GM21515 (cell line): ENCODE measurements around the gene SIKE1.
A peak's percentile ranks its signal among the peaks of the same experiment; 100 is the strongest.
"Not testable (repeated sequence)": the region's sequence is repeated elsewhere in the genome, so short reads cannot be mapped to it uniquely, and the experiment has no call there.

ENCODE experiments used
- ATAC-seq: cut with Tn5 transposase; IDR thresholded peaks from one replicate; pipeline ENCODE4 v1.9.1; 2021; ENCODE audit not compliant: unreplicated experiment

Gene SIKE1

DNA sequence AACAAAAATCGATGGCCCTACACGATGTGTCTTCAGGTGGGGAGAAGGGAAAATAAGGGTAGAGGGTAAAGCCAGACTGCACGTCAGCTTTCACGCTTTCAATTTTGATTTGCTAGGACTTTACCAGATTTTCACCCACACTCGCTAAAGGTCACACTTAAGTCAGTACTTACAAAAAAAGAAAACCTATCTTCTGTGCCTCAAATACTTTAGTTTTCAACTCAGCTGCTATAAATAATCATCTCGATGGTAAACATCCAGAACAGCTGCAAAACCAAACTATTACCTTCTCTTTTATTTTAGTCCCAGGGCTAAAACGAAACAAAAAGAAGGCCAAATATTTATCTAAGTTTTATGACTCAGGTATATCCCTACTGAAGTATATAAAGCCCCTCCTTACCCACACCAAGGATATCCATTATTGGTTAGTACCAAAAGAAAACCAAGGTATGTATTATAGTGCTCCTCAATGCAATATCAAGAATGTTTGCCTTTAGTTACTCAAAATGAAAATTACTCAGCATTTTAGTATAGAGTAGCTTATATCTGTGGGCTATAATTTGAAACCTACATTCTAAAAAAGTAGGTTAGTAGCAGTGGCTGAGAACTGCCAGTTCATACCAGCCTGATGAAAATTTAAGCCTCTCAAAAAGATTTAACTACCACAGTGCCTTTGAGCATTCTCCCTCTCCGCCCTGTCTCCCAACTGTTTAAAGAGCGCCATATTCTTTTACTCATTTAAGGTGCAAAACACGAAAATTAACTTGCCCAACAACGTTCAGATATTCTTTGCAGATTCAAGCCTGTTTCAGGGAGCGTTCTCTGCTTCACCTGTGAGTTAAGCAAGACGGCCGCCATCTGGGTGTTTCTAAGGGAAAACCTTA lies 24.2 kb downstream of the SIKE1 start:
- peak; percentile 33 for ATAC-seq

DNA sequence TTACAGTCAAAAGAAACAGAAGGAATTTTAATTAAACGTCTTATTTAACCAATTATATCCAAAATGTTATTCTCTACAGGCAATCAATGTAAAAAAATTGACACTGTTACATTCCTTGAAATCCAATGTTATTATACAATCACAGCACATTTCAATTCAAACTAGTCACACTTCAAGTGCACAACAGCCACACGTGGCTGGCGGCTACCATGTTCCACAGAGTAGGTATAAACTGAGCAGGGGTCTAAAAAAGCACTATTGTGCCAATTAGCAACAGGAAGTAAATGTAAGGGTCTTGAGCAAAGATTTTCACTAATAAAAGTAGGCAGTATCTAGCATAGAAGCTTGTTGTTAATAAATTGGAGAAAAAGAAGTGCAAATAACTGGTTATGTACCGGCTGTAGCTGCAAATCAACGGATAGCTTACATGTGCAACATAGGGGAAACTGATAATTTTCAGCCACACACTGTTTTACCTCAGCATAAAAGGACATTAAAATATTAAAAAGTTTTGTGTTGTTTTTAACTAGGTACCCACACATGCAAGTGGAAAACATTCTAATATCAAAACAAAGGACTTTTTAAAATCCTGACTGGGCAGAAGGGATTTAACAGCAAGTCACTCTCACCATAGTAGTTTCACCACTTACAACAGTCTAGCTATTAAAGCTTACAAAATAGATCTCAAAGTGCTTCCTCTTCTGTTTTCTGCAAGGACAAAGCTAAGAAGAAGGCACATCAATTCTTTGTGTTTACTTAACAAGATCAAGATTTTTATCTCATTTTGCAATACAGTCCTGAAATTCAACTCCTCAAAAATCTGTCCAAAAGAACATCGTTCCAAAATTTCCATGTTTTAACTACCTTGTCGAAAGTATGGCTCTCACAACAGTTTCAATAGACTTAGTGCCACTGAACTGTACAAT lies 25.2 kb downstream of the SIKE1 start:
- ATAC-seq = no peak

DNA sequence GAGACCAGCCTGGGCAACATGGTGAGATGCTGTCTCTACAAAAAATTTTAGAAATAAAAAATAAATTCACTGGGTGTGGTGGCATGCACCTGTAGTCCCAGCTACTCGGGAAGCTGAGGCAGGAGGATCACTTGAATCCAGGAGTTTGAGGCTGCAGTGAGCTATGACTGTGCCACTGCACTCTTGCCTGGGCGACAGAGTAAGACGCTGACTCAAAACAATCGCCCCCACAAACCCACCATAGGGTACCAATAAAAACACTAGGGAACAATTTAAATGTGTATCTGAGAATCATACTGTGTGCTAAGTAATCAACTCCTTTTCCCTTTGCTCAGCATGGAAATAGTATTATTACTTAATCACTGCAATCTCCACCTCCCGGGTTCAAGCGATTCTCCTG lies 26.8 kb downstream of the SIKE1 start:
- ATAC-seq = not testable (repeated sequence)

- ATAC-seq = no peak
These were observed 27.3 kb downstream of the SIKE1 start for GRCh38 chr1:114753143-114753542.

DNA sequence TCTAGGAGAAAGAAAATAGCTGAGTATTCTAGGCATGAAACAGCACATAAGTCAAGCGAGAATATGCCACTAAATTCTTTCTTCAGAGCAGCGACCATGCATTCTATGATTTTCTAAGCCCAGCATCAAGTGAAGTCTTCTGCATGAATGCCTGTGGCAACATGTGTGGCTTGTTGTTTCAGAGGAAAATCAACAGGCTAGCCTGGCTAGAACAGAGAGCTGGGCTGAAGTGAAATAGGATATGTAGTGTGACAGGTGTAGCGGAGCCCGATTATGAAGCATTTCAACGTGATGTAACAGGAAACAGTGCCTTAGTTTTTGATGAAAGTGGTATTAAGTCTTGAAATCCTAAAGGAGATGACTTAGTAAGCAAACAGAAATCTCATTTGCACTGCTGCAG lies 29.7 kb downstream of the SIKE1 start:
- ATAC-seq = no peak

DNA sequence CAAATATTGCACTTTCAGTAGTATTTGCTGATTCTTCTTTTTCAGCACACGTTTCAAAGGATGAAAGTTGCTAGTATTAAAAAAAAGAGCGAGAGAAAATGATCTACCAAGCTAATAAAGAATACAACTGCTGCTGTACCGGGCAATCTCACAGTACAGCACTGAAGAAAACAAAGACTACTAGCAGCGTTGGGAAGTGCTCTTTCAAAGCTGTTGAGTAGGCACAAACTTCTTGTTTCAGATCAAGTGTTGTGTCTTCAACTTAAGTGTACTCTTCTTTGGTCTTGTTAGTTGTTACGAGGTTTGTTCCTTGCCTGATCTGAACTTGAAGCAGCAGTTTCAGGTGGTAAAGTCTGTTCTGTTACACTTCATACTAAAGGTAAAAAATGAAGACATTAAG lies 30.6 kb downstream of the SIKE1 start:
- no peak for ATAC-seq

- no peak for ATAC-seq
These were observed 33.9 kb downstream of the SIKE1 start for GRCh38 chr1:114746450-114747121.

DNA sequence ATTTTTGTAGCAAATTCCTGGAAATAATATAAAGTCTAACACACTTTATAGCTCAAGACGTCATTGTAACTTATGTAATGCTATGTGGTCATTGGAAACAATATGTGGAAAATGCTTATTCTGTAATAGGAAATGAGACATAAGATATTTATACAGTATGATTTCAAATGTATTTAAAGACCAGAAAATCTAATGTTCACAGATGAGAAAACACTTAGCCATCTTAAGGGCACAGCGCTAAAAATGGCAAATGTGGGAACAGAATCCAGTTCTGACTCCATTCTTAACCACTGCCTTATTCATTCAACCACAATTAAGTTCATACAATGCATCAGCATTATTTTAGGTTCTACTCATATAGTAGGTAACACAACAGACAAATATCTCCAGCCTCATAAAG lies 35.2 kb downstream of the SIKE1 start:
- no peak for ATAC-seq

- ATAC-seq = no peak
These were observed 38.3 kb downstream of the SIKE1 start for GRCh38 chr1:114741963-114742746.

DNA sequence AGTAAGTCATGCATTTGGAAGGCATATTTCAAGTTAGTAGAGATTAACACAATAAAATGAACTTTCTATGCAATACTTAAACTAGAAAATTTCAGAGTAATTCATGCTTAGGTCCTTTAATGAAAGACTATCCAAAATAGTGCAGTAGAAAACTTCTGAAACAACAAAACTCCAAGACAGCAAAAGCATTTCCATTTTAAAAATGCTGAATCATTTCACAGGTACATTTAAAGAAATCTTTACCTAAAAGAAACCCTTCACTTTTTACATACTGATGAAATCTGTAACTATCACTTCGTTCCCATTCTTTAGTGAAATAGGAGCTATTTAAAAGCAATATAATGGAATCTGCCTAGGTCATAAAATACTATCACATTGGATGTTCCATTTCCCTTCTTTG lies 40.2 kb downstream of the SIKE1 start:
- no peak for ATAC-seq

DNA sequence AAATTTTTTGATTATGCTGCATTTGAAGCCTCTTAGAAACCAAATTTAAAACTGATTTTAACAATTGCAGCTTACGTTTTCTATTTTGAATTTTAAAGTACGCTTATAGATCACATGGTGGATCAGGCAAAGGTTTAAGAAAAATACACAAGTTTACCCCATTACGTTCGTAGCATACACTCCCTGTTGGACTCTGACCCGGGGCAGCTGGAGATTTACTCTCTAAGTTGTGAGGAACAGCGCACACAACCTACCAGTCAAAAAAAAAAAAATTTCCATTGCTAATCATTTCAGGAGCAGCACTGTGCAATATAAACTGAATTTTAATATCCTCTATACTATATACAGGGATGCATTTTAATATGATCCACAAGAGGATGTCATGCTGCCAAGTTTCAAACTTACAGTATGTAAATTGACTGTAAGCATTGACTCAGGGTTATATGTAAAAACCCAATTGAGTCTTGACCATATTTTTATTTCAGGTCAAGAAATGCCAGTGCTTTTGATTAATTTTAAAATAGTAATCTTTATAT lies 43.1 kb downstream of the SIKE1 start:
- no peak for ATAC-seq

DNA sequence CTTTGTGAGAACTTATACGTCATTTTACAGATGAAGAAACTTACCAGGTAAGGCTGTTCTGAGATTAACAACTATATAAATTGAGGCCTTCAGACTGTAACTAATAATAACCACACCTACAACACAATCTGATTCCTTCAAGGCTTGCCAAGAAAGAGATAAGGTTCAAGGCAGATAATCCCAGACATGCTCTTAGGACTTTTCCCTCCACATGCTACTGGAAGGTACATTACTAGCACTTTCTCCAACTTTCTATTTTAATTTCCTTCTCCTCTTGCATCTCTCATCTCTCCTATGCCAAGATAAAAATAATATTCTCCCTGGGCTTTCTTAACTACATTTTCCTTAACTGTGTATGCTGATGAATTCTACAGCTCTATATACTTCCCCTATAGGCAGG lies 45.0 kb downstream of the SIKE1 start:
- no peak for ATAC-seq

DNA sequence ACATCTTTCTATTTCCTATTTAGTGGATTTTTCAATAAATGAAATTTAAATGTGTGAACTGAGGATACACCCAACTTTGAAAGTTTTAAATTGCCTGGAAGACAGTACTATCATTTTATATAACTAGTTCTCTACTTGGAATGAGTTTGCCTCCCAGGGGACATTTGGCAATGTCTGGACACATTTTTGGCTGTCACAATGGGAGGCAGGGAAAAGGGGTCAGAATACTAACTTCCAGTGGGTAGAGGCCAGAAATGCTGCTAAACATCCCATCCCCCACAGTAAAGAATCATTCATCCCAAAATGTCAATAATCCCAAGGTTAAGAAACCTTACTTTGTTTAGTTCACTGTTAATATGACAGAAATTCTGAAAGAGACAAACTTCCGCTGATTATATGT lies 50.7 kb downstream of the SIKE1 start:
- ATAC-seq = no peak

- ATAC-seq = no peak
These were observed 51.9 kb downstream of the SIKE1 start for GRCh38 chr1:114728553-114728952.

- no peak for ATAC-seq
These were observed 55.3 kb downstream of the SIKE1 start for GRCh38 chr1:114725230-114725629.

- ATAC-seq = no peak
These were observed 56.6 kb downstream of the SIKE1 start for GRCh38 chr1:114723915-114724314.

DNA sequence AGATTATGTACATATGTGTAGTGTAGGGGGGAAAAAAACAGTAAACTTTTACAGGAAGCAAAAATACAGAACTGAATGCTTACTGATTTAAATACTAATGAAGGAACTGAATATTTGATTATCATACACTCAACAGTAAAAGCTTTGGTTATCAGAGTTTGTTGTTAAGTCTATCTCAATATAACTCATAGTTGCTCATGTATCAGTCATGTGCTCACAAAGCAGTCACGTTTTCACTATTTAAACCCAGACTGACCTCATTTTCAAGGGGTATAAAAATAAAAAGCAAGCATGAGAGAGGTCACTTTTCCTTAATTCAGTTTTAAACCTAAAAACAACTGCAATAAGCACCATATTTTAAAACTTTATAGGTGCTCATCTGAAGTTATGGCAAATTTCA lies 57.0 kb downstream of the SIKE1 start:
- no peak for ATAC-seq

GRCh38 chr1:114720492-114720891 lies 60.0 kb downstream of the SIKE1 start:
- no peak for ATAC-seq
